Thymus (tissue), 11 donors: Measurements from ENCODE around the gene GRK6. TPM values are rescaled to one million over a fixed set of nuclear protein-coding genes. Genes with fewer than 3 reads are reported as not detected.

Source experiments
- DNase-seq, 9 donors: peaks; one replicate each; pipeline ENCODE4 v3.0.0-alpha.2; 2013; ENCODE audit warnings: low spot score in 9 of 9, low read depth in 6 of 9, missing footprints in 1 of 9
- H3K27ac ChIP-seq, 2 donors: one replicate each; pipeline ENCODE4 v1.5.1; 2013; ENCODE audit warnings: control low read depth in 1 of 2, low read depth in 1 of 2, low read length in 1 of 2, mild to moderate bottlenecking in 1 of 2, moderate library complexity in 1 of 2
- H3K27me3 ChIP-seq, 2 donors: one replicate each; pipeline ENCODE4 v1.5.1; 2013; ENCODE audit warnings: low read length in 1 of 2; ENCODE audit not compliant: control insufficient read depth in 2 of 2, insufficient read depth in 1 of 2
- H3K36me3 ChIP-seq, 2 donors: one replicate each; pipeline ENCODE4 v1.5.1; 2013; ENCODE audit warnings: low read length in 1 of 2, mild to moderate bottlenecking in 1 of 2, moderate library complexity in 1 of 2; ENCODE audit not compliant: control insufficient read depth in 2 of 2, insufficient read depth in 2 of 2
- H3K4me1 ChIP-seq, 2 donors: one replicate each; pipeline ENCODE4 v1.5.1; 2013; ENCODE audit warnings: low read length in 2 of 2; ENCODE audit not compliant: control insufficient read depth in 2 of 2, insufficient read depth in 2 of 2
- H3K4me3 ChIP-seq, 2 donors: one replicate each; pipeline ENCODE4 v1.5.1; 2013; ENCODE audit warnings: low read length in 2 of 2, control low read depth in 1 of 2, mild to moderate bottlenecking in 1 of 2
- H3K9me3 ChIP-seq, 2 donors: one replicate each; pipeline ENCODE4 v1.5.1; 2013; ENCODE audit warnings: low read length in 1 of 2, mild to moderate bottlenecking in 1 of 2; ENCODE audit not compliant: control insufficient read depth in 2 of 2, insufficient read depth in 1 of 2
- WGBS: extraction: QIAGEN DNeasy Blood & Tissue Kit; methylation state at CpG from one replicate; pipeline ENCODE4 v1.1.7; 2013; 5-methylcytosine and 5-hydroxymethylcytosine counted together
- polyA plus RNA-seq: library from polyadenylated mRNA; stranded (reverse); fragments of 200-250 nt; gene quantifications from one replicate; pipeline ENCODE4 v1.2.3, GENCODE V29; 2013
- total RNA-seq: library from RNA; stranded (reverse); fragments of 120-200 nt; gene quantifications from one replicate; pipeline ENCODE4 v1.2.4, GENCODE V29; 2013
- donor health status: healthy.

The GRK6 gene
- total and polyA plus RNA-seq, 2 donors, result 36.3 to 57.4 TPM

DNA sequence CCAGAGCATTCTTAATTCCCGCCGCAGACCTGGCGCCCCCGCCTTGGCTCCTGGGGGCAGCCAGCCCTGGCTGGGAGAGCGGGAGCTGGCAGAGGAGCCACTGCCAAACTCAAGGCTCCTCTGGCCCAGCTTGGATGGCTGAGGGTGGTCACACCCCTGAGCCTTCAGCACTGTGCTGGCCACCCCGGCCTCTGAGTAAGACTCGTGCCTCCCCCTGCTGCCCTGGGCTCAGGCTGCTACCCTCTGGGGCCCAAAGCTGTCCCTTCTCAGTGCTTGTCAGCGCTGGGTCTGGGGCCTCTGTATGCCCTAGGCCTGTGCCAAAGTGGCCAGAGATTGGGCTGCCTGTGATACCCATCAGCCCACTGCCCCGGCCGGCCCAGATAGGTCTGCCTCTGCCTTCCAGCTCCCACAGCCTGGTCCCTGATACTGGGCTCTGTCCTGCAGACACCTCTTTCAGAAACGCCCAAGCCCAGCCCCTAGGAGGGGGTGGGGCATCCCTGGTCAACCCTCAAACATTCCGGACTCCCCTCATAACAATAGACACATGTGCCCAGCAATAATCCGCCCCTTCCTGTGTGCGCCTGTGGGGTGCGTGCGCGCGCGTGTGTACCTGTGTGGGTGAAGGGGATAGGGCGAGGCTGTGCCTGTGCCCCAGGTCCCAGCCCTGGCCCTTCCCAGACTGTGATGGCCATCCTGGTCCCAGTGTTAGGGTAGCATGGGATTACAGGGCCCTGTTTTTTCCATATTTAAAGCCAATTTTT is 15.8 kb downstream of the GRK6 start:
- peak in 1 of 9 donors; percentile 0 for DNase-seq
- Histone ChIP-seq H3K36me3 (peaks cover 55 to 63% of the 10 kb centered on the region in 2 donors), H3K27ac (no peak overlapping the region), H3K9me3 (no peaks in the 10 kb centered on the region), H3K4me1 (peaks cover 8 to 25% of the 10 kb centered on the region in 2 donors), H3K27me3 (peaks cover 0 to 6% of the 10 kb centered on the region in 2 donors), H3K4me3 (no peak overlapping the region)
- 97% methylated on average over 20 of the region's 20 CpGs for WGBS

DNA sequence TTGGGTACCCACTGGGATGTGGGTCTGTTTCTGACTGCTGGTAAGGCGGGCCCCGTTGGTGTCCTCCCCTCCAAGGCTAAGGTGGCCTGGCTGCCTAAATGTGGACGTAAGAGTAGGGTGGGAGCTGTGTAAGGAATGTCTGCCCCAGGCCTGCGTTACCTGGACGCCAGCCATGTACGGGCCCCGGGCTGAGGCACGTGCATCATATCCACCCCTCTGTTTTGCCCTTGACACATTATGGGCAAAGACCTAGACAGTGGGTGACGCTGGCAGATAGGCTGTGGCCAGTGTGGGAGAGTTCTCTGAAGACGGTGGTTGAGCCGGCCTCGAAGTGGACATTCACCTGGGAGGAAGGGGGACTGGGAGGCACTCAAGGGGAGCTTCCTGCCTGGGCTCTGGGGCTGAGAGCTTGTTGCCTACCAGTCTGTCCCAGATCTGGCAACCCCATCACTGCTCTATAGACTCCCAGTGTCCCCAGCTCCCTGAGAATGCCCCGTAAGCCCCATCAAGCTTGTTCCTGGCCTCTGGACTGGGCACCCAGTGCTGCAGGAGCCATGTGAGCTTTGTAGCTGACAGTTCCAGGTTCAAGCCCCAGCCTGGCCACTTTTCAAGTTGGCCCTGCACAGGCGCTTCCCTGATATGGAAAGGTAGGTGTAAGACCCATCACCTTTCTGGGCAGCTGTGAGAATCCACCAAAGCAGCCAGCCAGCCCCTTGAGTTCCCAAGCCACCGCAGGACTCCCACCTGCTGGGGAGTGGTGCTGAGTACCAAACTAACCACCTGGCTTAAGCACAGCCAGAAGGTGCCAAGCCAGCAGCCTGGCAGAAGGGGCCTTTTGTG is 16.9 kb downstream of the GRK6 start:
- Histone ChIP-seq H3K36me3 (peaks cover 44 to 53% of the 10 kb centered on the region in 2 donors), H3K9me3 (no peaks in the 10 kb centered on the region), H3K4me3 (no peak overlapping the region), H3K4me1 (peaks cover 15 to 36% of the 10 kb centered on the region in 2 donors), H3K27me3 (peaks cover 9 to 17% of the 10 kb centered on the region in 2 donors), H3K27ac (peak overlapping the region; percentile 31 to 49)
- 97% methylated on average over 15 of the region's 15 CpGs for WGBS
- DNase-seq, result no peak

DNA sequence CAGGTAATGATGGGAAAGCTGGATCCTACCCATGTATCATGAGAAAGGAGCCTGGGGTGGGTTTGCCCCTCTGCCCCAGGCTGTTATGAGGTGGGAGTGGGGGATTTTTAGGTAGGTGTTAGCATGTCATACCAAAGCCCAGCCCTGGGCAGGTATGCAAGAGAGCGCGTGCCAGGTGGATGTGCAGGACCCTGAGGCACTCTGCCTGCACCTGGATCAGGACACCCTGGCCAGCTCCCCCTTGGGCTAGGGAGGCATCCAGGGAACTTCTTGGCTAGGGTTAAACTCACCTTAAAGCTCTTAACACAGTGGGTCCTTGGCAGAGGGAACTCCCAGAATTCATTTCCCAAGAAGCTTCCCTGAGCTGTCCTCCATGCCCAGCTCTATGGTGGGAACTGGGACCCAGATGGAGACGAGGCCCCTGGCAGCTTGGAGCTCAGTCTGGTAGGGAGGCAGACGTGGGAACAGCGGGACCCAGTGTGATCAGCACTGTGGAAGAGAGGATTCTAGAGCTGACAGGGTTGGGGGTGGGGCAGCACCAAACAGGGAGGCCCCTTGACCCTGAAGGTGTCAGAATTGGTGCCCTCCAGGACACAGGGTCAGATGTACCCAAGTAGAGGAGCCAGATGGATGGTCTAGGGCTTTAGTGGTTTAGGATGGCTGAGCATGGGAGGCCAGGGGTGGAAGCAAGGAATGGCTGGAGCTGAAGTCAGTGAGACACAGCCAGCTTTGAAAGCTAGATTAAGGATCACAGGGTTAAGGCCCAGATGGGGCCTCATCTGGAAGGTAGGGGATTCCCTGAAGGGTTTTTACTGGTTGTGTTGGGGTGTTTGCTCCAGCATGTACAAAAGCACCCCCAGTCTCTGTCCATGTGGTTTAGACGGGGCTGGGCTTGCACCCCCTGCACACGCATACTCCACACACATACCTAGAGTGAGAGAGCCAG is 17.9 kb downstream of the GRK6 start:
- Histone ChIP-seq H3K27me3 (peaks cover 18 to 27% of the 10 kb centered on the region in 2 donors), H3K4me3 (no peak overlapping the region), H3K36me3 (peaks cover 39 to 44% of the 10 kb centered on the region in 2 donors), H3K4me1 (peaks cover 15 to 40% of the 10 kb centered on the region in 2 donors), H3K27ac (peak overlapping the region in 1 of 2 donors; percentile 80), H3K9me3 (no peaks in the 10 kb centered on the region)
- DNase-seq, result peak in 1 of 9 donors; percentile 36
- WGBS, result 90% methylated on average over 7 of the region's 7 CpGs

DNA sequence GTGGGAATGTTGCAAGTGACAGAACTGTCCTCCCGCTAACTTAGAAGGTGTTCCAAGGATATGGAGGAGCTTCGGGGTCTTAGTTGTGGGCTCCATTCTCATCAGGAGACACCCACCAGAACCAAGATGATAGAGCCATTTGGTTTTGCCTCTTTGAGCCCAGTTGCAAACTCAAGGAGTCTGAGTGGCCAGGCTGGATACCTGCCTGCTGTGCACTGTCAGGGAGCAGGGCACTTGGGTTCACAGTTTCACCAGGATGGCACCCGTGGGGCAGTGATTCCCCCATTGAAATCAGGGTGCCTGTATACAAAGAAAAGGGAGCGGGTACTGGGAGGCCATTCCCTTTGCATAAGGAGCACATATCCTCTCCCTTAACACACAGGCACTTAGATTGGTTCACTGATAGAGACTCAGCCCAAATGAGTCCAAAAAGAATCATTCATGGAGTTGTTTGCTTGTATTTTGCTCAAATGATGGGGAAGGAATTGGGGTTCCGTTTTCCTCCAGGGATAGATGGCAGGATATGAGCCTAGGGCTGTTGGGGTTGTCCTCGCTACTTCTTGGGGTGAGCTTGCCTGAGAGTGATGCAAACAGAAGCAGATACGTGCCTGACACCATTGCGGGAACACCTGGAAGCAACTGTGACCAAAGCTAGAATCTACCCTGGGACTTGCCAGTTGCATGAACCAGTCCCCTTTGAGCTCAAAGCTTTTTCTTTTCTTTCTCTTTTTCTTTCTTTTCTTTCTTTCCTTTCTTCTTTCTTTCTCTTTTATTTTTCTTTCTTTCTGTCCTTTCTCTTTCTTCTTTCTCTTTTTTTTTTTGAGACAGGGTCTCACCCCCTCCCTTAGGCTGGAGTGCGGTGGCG is 18.8 kb downstream of the GRK6 start:
- 57% methylated on average over 10 of the region's 10 CpGs for WGBS
- Histone ChIP-seq H3K4me1 (peaks cover 15 to 40% of the 10 kb centered on the region in 2 donors), H3K4me3 (no peak overlapping the region), H3K27me3 (peaks cover 19 to 35% of the 10 kb centered on the region in 2 donors), H3K36me3 (peaks cover 33 to 35% of the 10 kb centered on the region in 2 donors), H3K9me3 (no peaks in the 10 kb centered on the region), H3K27ac (peak overlapping the region; percentile 37 to 80)
- peak in 1 of 9 donors; percentile 66 for DNase-seq

DNA sequence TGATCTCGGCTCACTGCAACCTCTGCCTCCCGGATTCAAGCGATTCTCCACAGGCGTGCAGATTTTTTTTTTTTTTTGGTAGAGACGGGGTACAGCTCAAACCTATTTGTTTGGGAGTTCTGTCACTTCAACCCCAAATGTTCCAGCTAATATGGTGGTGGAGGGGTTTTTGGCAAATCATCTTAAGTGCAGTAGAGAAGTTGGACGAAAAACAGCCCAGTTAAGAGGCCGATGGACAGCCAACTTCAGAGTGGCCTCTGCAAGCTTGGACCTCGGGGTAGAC is 19.4 kb downstream of the GRK6 start:
- Histone ChIP-seq H3K27me3 (peaks cover 19 to 37% of the 10 kb centered on the region in 2 donors), H3K27ac (peak overlapping the region in 1 of 2 donors; percentile 80), H3K4me1 (peaks cover 15 to 40% of the 10 kb centered on the region in 2 donors), H3K9me3 (no peaks in the 10 kb centered on the region), H3K36me3 (peaks cover 28 to 29% of the 10 kb centered on the region in 2 donors), H3K4me3 (peak overlapping the region in 1 of 2 donors; percentile 48)
- WGBS, result 12% methylated on average over 8 of the region's 8 CpGs
- no peak for DNase-seq

DNA sequence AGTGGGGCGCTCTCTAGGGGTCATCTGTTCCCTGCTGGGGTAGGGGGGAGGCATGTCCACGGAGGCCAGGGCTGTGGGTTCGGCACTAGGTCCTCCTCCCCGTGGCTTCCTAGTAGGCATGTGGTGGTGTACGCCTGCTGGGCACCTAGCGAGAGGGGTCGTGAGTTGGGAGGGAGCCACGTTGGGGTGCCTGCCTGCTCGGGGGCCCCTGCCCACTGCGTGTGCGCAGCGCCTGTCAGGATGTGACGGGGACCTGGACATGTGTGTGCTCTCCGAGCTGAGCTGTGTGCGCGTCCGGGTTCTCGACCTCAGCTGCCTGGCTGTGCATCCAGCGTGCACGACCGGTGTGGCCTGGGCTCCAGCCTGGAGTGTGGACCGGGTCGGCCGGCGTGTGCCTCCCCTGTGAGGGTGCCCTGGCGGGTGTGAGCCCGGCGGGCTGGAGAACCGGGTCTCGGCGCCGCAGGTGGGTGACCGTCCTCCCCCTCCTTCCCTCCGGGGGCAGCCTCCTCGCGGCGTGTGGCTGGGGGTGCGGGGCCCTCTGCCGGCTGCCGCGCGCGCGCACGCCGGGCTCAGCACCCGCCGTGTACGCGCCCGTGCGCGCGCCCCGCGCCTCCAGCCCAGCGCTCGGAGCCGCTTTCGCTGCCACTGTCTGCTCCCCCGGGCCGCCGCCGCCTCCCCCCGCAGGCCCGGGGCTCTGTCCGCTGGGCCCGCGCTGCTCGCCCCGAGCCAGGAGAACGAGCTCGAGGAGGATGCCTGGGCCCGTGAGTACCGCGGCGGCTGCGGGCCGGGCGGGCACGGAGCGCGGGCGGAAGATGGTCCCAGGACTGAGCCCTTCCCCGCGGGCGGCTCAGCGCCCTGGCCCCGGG is 20.0 kb downstream of the GRK6 start, which contains the start of gene PRR7:
TSS of gene PRR7 (plus strand) at position 615 of the 866 bp plus-strand sequence. CDS start 8,254 bp downstream, outside the sequence.
- Histone ChIP-seq H3K27ac (peak within 1 kb of the TSS; percentile 68 to 80), H3K4me1 (peaks cover 15 to 40% of the 10 kb centered on the region in 2 donors), H3K36me3 (peaks cover 22 to 24% of the 10 kb centered on the region in 2 donors), H3K4me3 (peak within 1 kb of the TSS; percentile 48 to 71), H3K9me3 (no peaks in the 10 kb centered on the region), H3K27me3 (peaks cover 19 to 39% of the 10 kb centered on the region in 2 donors)
- under 1% methylated on average over 89 of the region's 89 CpGs for WGBS
- peak in 5 of 9 donors; percentile 62 to 87 (median 78) for DNase-seq

DNA sequence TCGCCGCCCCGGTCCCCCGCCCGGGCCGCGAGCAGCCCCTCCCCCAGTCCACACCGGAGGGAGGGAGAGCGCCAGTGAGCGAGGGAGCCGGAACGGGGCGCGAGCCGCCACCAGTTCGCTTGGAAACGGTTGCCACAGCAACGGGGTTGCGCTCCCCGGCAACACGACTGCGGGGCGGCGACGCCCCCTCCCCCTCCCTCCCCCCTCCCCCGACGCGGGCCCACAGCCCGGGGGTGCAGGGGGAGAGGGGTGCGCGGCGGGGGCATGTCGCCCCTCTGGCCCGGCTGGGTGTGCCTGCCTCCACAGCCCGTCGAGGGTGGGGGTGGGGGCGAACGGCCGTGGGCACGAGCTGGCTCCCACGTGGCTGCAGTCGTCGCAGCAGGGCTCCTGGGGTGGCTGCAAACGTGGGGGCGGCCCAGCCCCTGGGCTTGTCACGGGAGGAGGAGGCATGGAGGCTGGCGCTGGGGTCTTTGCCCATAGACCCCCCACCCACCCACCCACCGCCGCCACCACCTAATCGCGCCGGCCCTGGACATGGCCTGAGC is 20.7 kb downstream of the GRK6 start:
- peaks cover 19 to 43% of the 10 kb centered on the region in 2 donors for H3K27me3 ChIP-seq
- peak overlapping the region in 1 of 2 donors; percentile 71 for H3K4me3 ChIP-seq
- H3K9me3 ChIP-seq, result no peaks in the 10 kb centered on the region
- peak in 6 of 9 donors; percentile 72 to 91 (median 82) for DNase-seq
- WGBS, result under 1% methylated on average over 49 of the region's 52 CpGs
- H3K4me1 ChIP-seq, result peaks cover 15 to 40% of the 10 kb centered on the region in 2 donors
- H3K27ac ChIP-seq, result peak overlapping the region in 1 of 2 donors; percentile 68
- peaks cover 15 to 17% of the 10 kb centered on the region in 2 donors for H3K36me3 ChIP-seq
